Right lobe of liver (tissue), 6 donors: ENCODE data around the gene PHF11. TPM values are rescaled to one million over a fixed set of nuclear protein-coding genes. Genes with fewer than 3 reads are reported as not detected.
A peak's percentile ranks its signal among the peaks of the same experiment; 100 is the strongest.

Experiments used
- ATAC-seq, 4 donors: fragments of 200-7000 bp; cut with Tn5 transposase; one replicate each; pipeline ENCODE4 v1.9.1; 2020; ENCODE audit warnings: mild to moderate bottlenecking in 4 of 4, moderate library complexity in 4 of 4
- DNase-seq, 3 donors: peaks; one replicate each; pipeline ENCODE4 v3.0.0-alpha.2; 2020
- H3K27ac ChIP-seq, 3 donors: fragments of 200-600 bp; one replicate each; pipeline ENCODE4 v1.8.0; 2022
- H3K27me3 ChIP-seq, 2 donors: fragments of 200-600 bp; one replicate each; pipeline ENCODE4 v1.8.0; 2022
- H3K36me3 ChIP-seq, 4 donors: fragments of 200-600 bp; sonication (generic) in 1 of 4; one replicate each; pipeline versions ENCODE4 v1.5.1 to v1.8.0; 2017 to 2022; ENCODE audit warnings: control low read depth in 1 of 4
- H3K4me1 ChIP-seq, 4 donors: fragments of 200-600 bp; sonication (generic) in 1 of 4; one replicate each; pipeline versions ENCODE4 v1.5.1 to v1.8.0; 2017 to 2022; ENCODE audit warnings: control low read depth in 1 of 4
- H3K4me3 ChIP-seq, 3 donors: fragments of 200-600 bp; one replicate each; pipeline ENCODE4 v1.8.0; 2022
- H3K9me3 ChIP-seq, 4 donors: fragments of 200-600 bp; sonication (generic) in 1 of 4; one replicate each; pipeline versions ENCODE4 v1.5.1 to v1.8.0; 2017 to 2022; ENCODE audit warnings: control low read depth in 1 of 4
- CTCF ChIP-seq, 4 donors: fragments of 200-600 bp in 3 of 4; fragments of 450-650 bp in 1 of 4; IDR thresholded peaks; one replicate each; pipeline versions ENCODE4 v1.5.1 to v1.8.0; 2016 to 2022; ENCODE audit warnings: antibody characterized with exemption in 4 of 4, mild to moderate bottlenecking in 2 of 4
- POLR2A ChIP-seq: fragments of 450-650 bp; IDR thresholded peaks from one replicate; pipeline ENCODE4 v1.6.1; 2017; ENCODE audit warnings: antibody characterized with exemption, mild to moderate bottlenecking
- WGBS: methylation state at CpG from one replicate; pipeline ENCODE4 v1.1.6; 2018; ENCODE audit warnings: low coverage, low lambda C conversion rate; ENCODE audit not compliant: insufficient coverage; ENCODE audit errors: missing lambda C conversion rate; 5-methylcytosine and 5-hydroxymethylcytosine counted together
- intact Hi-C, 2 donors: fragments of 100-400 bp; cut with DNase I; formaldehyde crosslinking; loops; one replicate each; pipeline versions ENCODE4 v1.11.2 to v1.14.1; 2022
- total RNA-seq, 6 experiments: library from RNA; depleted of rRNA in 2 of 6; stranded (reverse); fragments of >200 nt in 2 of 6; fragmentation: NEBNext Ultra II Directional in 3 of 6; extraction: Animal tissue kit (Norgen Biotek cat#: 25700) in 3 of 6; gene quantifications; one replicate each; pipeline versions ENCODE4 v1.1.0 to v1.2.4, GENCODE V29; 2016 to 2023
- donor health status: DM: no; HTN: yes; CAD: no.
- donor health status: DM: no; HTN: no; CAD: no.
- donor health status: DM: no; HTN: no; CAD: no.
- donor health status: DM: no; HTN: yes; CAD: no.
- donor health status: DM: no; HTN: yes; CAD: no.

The PHF11 gene
- total RNA-seq, 6 experiments from 2014 or later, result 10.8 to 21.4 (median 17.2) TPM

DNA sequence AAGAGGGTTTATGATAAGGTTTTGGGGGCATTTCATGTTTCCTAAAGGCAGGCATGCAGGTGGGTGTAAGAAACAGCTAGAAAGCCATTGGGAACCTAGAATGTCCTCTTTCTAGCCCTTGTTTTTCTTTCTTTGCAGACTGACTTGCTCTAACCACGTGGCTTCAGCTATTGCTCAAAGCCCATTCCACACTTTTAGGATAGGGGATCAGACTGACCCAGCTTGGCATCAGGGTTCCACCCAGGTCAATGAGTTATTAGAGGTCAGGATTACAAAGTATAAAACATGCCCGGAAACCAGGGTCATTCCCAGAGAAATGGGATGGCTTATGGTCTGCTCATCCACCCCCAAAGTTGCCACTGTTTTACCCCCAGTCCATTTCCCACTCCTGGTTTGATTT lies 16.8 kb downstream of the PHF11 start:
- no peaks in the 10 kb centered on the region for H3K4me1 ChIP-seq
- 26% methylated on average over 2 of the region's 2 CpGs for WGBS
- TF ChIP-seq CTCF (IDR thresholded peaks at IDR 0.05) (no peak), POLR2A (no peak)
- H3K36me3 ChIP-seq, result peaks cover 0 to 17% (median 5%) of the 10 kb centered on the region in 4 donors
- intact Hi-C loops, result no loop called here
- ATAC-seq (peak; percentile 82 to 91 (median 90)), DNase-seq (peak in 1 of 3 donors; percentile 56)
- no peak overlapping the region for H3K4me3 ChIP-seq
- H3K27me3 ChIP-seq, result no peaks in the 10 kb centered on the region
- no peaks in the 10 kb centered on the region for H3K9me3 ChIP-seq
- no peak overlapping the region for H3K27ac ChIP-seq

DNA sequence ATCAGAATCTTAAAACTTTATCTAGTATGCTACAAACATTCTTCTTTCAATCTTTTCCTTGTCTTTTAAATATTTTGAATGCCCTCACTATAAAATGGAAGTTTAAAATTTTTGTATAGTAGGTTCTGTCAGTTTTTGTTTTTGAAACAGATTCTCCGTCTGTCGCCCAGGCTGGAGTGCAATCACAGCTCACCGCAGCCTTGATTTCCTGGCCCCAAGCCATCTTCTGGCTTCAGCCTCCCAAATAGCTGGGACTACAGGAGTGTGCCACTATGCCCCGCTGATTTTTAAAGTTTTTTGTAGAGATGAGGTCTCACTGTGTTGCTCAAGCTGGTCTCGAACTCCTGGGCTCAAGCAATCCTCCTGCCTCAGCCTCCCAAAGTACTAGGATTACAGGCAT lies 20.7 kb downstream of the PHF11 start:
- peaks cover 0 to 21% (median 8%) of the 10 kb centered on the region in 4 donors for H3K36me3 ChIP-seq
- 79% methylated on average over 5 of the region's 5 CpGs for WGBS

GRCh38 chr13:49517461-49517860 lies 21.7 kb downstream of the PHF11 start:
- H3K9me3 ChIP-seq, result no peaks in the 10 kb centered on the region
- ATAC-seq (peak; percentile 54 to 69 (median 62)), DNase-seq (no peak)
- no peak overlapping the region for H3K4me3 ChIP-seq
- TF ChIP-seq CTCF (IDR thresholded peaks at IDR 0.05) (peak in 3 of 4 donors; percentile 24 to 39 (median 36)), POLR2A (no peak)
- no peaks in the 10 kb centered on the region for H3K4me1 ChIP-seq
- H3K27me3 ChIP-seq, result no peaks in the 10 kb centered on the region
- H3K27ac ChIP-seq, result no peak overlapping the region
- WGBS, result 82% methylated on average over 6 of the region's 6 CpGs
- intact Hi-C loops, result no loop called here
- peaks cover 0 to 21% (median 10%) of the 10 kb centered on the region in 4 donors for H3K36me3 ChIP-seq

More for the DNA sequence above, 20.7 kb downstream of the PHF11 start:
- Histone ChIP-seq H3K4me3 (no peak overlapping the region), H3K27me3 (no peaks in the 10 kb centered on the region), H3K9me3 (no peaks in the 10 kb centered on the region), H3K4me1 (no peaks in the 10 kb centered on the region), H3K27ac (no peak overlapping the region)
- DNase-seq (no peak), ATAC-seq (peak in 1 of 4 donors; percentile 22)
- no peak for TF ChIP-seq POLR2A
- no peak for TF ChIP-seq CTCF (IDR thresholded peaks at IDR 0.05)
- intact Hi-C loops, result no loop called here

DNA sequence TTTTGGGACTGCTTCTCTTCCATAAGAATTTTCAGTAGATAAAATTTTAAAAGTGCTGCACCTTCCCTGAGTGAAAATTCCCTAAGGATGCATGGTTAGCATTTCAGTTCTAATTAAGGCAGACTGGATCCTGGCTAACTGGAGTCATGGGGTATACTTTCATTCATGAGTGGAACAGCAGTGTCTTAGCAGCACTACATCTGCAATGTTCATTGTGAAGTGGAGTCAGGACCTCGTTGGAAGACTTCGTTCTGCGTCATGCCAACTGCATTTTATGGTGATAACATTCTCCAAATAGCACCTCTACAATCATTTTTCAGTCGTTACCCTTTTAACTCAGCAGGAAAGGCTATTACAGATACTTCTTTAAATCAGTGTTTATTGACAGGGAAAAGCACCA lies 25.5 kb downstream of the PHF11 start:
- 80% methylated on average over 4 of the region's 4 CpGs for WGBS
- DNase-seq (no peak), ATAC-seq (no peak)
- no peak overlapping the region for H3K4me3 ChIP-seq
- no peak overlapping the region for H3K27ac ChIP-seq
- H3K9me3 ChIP-seq, result no peaks in the 10 kb centered on the region
- no peaks in the 10 kb centered on the region for H3K4me1 ChIP-seq
- no peak for TF ChIP-seq POLR2A
- TF ChIP-seq CTCF (IDR thresholded peaks at IDR 0.05), result no peak
- H3K27me3 ChIP-seq, result no peaks in the 10 kb centered on the region
- intact Hi-C loops, result no loop called here
- peaks cover 0 to 13% (median 2%) of the 10 kb centered on the region in 4 donors for H3K36me3 ChIP-seq
